Endothelial cell of umbilical vein (primary cell): ENCODE results near the gene ENTR1.

ENCODE experiments used
- CTCF ChIP-seq, 2 donors: IDR thresholded peaks; 1 replicate in 1 of 2; 2 replicates in 1 of 2; pipeline ENCODE4 v1.5.1; 2011; ENCODE audit warnings: low read length in 2 of 2, mild to moderate bottlenecking in 2 of 2, moderate library complexity in 2 of 2, control low read depth in 1 of 2, inconsistent platforms in 1 of 2, low read depth in 1 of 2; ENCODE audit not compliant: insufficient read depth in 1 of 2; ENCODE audit errors: extremely low read depth in 1 of 2
- EZH2 ChIP-seq: IDR thresholded peaks from 2 replicates; pipeline ENCODE4 v1.6.1; 2012; ENCODE audit warnings: borderline replicate concordance, low read depth, mild to moderate bottlenecking, moderate library complexity, low read length, inconsistent platforms; ENCODE audit not compliant: severe bottlenecking
- FOS ChIP-seq: IDR thresholded peaks from 2 replicates; pipeline ENCODE4 v1.6.1; 2011; ENCODE audit warnings: mild to moderate bottlenecking, low read length, moderate library complexity, borderline replicate concordance; ENCODE audit not compliant: insufficient read depth
- JUN ChIP-seq: IDR thresholded peaks from 2 replicates; pipeline ENCODE4 v1.6.1; 2011; ENCODE audit warnings: borderline replicate concordance, low read depth; ENCODE audit not compliant: insufficient read length, insufficient read depth
- MYC ChIP-seq: IDR thresholded peaks from one replicate; pipeline ENCODE4 v1.6.1; 2011; ENCODE audit warnings: mild to moderate bottlenecking, low read depth, low read length
- POLR2A ChIP-seq: IDR thresholded peaks from 2 replicates; pipeline ENCODE4 v1.6.1; 2012; ENCODE audit warnings: low read depth, mild to moderate bottlenecking, control low read depth, low read length
- POLR2AphosphoS5 ChIP-seq: IDR thresholded peaks from 2 replicates; pipeline ENCODE4 v1.6.1; 2012; ENCODE audit warnings: low read depth, mild to moderate bottlenecking, control low read depth, low read length, moderate library complexity; ENCODE audit not compliant: insufficient read depth
- TF ChIP-seq, protein P1 (sequence below): IDR thresholded peaks from 2 replicates; pipeline ENCODE4 v1.6.1; 2011; ENCODE audit not compliant: insufficient read depth, insufficient read length

- TF ChIP-seq POLR2AphosphoS5 (no peak), CTCF (IDR thresholded peaks at IDR 0.05; ENCODE audit: extremely low read depth in 1 of 2, insufficient read depth in 1 of 2, low read depth in 1 of 2, low read length in 2 of 2) (no peak), EZH2 (no peak), POLR2A (no peak), FOS (no peak), MYC (no peak), JUN (no peak)
- TF ChIP-seq, protein P1, sequence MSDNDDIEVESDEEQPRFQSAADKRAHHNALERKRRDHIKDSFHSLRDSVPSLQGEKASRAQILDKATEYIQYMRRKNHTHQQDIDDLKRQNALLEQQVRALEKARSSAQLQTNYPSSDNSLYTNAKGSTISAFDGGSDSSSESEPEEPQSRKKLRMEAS = no peak
Observed at GRCh38 chr9:136393531-136393930, 16.9 kb downstream of the ENTR1 start.
